ENCODE results near the gene RPL7A. TPM values are rescaled to one million over a fixed set of nuclear protein-coding genes. Genes with fewer than 3 reads are reported as not detected.

RPL7A gene
- total RNA-seq = 2,204 and 2,714 TPM in 2 replicates

DNA sequence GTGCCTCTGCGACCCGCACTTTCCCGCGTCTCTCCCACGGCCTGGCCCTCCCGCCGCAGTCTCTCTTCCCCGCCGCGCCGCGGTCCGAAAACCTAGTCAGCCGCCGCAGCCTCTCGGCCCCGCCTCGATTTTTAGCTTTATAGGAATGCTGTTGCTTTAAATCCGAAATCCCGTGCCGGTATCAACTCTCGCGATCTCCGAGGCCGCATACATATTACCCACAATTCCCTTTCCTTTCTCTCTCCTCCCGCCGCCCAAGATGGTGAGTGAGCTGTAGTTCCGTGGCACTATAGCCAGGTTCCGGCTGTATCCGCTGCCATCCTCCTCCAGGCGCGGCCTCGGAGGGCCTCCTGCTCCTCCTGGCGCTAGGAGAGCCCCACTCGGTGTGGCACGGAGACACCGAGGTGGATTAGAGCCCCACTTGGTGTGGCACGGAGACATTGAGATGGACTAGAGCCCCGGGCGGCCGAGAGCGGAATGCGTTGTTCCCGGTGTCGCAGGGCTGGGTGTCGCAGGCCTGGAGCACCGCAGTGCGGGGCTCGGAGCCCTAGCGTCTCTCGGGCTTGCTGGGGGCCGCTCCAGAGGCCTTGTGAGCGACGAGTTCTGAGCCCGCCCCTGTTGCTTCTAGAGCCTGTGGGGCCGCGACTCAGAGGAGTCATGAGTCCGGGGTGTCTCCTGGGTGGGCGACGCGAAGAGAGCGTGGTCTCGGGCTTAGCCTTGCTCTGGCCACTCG lies at the start of gene RPL7A, which contains the start of gene MED22:
Gene RPL7A, plus strand, starts transcription at position 234 of the 733 bp plus-strand sequence. Its CDS starts 26 bp downstream, at position 260.
Gene MED22, minus strand, starts transcription at position 147 of the 733 bp plus-strand sequence. CDS start 1,469 bp downstream, outside the sequence.

DNA sequence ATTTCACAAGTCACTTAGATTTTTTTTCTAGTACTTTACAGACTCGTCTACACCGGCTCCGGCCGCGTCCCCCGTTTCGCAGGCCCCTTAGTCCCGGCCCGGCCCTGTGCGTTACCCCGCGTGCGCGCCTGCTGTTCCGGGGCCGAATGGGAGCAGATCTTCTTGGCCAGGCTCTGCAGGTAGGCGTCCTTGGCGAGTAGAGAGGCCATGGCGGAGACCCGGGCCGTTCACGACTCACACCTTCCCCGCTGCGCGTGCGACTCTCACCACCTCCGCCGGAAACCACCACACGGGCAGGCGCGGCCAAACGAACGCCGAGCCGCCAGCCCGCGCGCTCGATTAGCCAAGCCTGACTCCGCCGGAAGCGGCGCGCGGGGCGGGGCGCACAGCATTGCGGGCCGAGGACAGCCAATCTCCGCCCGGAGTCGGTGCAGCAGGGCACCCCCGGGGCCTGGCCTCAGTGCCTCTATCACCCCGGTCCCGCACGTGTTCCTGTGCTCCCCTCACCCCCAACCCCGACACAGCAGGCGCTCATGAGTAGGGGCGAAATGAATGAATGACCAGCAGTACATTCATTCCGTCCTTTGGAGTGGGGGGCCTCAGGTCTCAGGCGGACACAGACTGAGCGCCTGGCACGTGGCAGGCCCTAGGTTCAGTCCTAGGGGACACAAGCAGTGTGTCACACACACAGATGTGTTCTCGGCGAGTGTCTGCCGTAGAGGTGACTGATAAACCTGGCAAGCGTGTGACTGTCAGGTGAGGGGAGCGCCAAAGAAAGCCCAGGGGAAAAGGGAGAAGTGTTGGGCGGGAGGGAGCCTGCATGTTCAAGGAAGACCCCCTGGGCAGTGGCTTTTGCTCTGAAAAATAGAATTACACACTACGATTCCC lies 11.8 kb upstream of the RPL7A start, which contains the start of gene SURF6:
Gene SURF6, minus strand, starts transcription at position 265 of the 888 bp plus-strand sequence. Its CDS starts 56 bp downstream, at position 209.

DNA sequence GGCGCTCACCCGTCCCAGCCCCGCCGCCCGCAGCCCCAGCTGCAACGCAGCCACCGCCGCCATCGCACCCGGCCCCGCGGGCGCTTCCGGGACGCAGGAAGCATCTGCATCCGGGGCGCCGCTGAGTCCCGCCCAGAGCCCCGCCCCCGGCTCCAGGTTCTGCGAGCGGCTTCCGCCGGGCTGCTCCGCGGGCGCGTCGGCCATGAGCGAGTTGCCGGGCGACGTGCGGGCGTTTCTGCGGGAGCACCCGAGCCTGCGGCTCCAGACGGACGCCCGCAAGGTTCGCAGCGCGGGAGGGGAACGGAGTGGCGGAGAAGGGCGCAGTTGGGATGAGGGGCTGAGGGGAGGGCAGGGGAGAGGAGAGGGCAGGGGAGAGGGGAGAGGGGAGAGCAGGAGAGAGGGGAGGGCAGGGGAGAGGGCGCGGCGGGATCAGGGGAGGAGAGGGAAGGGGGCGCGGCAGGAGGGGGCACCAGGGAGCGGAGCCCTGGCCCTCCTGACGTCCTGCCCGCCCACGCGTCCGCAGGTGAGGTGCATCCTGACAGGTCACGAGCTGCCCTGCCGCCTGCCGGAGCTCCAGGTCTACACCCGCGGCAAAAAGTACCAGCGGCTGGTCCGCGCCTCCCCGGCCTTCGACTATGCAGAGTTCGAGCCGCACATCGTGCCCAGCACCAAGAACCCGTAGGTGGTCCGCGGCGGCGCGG lies 8.5 kb downstream of the RPL7A start, which contains the start of the genes SURF1 and SURF2:
Gene SURF1, minus strand, starts transcription at position 97 of the 701 bp plus-strand sequence. Its CDS starts 34 bp downstream, at position 63.
Gene SURF2, plus strand, starts transcription at position 160 of the 701 bp plus-strand sequence. Its CDS starts 43 bp downstream, at position 203.

DNA sequence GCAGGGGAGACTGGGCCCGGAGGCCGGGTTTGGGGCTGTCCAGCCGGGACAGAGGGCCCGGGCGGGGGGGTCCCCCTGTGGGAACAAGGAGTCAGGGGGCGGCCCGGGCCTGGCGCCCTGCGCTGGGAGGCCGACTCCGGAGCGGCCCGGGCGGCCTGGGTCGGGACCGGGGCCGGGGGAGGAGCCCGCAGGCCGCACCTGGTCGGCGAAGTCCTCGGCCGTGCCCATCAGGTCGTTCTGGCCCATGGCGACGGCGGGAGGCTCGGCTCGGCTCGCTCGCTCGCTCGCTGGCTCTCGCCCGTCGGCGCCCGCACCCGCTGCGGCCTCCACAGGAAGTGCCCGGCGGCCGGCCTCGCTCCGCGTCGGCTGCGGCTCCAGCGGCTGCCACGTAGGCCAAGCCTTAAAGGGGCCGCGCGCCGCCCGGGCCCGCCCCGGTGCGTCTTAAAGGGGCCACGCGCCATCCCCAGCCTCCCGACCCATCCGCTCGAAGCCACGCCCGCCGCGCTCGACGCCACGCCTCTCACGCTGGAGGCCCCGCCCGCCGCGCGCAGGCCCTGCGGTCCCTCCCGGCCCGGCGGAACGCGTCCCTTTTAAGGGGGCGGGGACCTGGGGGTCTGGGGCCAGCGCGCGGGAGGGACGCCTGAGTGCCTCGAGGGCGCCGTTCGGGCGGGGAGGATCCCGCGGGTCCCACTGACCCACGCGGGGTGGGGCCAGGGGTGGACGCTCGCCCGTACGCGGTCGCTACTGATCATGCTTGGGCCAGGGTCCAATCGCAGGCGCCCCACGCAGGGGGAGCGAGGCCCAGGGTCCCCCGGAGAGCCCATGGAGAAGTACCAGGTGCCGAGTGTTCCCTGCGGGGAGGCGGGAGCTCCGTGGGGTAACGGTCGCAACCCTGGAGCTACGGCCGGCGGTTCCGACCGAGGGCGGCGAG lies 28.0 kb downstream of the RPL7A start, which contains the start of the genes STKLD1 and SURF4:
Gene STKLD1, plus strand, starts transcription at position 643 of the 931 bp plus-strand sequence. Its CDS starts 108 bp downstream, at position 751.
Gene SURF4, minus strand, starts transcription at position 337 of the 931 bp plus-strand sequence. Its CDS starts 91 bp downstream, at position 246.

Other genes with a start within 250 kb of the RPL7A start
- gene RALGDS, start 227.0 kb upstream of the RPL7A start, total RNA-seq = 16.9 and 32.4 TPM in 2 replicates
- gene GBGT1, start 184.3 kb upstream of the RPL7A start, total RNA-seq = 3.1 and 5.6 TPM in 2 replicates
- gene OBP2B, start 139.0 kb upstream of the RPL7A start, total RNA-seq = not detected in 2 replicates
- not detected in 2 replicates for gene ABO, start 73.0 kb upstream of the RPL7A start, total RNA-seq
- gene SURF6, start 12.0 kb upstream of the RPL7A start, total RNA-seq = 9.6 and 10.9 TPM in 2 replicates
- gene MED22, start 87 bp upstream of the RPL7A start, total RNA-seq = 17.9 and 21.5 TPM in 2 replicates
- gene SURF1, start 8.3 kb downstream of the RPL7A start, total RNA-seq = 29.6 and 30.8 TPM in 2 replicates
- 13.5 and 22.2 TPM in 2 replicates for gene SURF2, start 8.3 kb downstream of the RPL7A start, total RNA-seq
- gene SURF4, start 27.8 kb downstream of the RPL7A start, total RNA-seq = 459 and 569 TPM in 2 replicates
- 1.2 TPM in 2 replicates for gene STKLD1, start 28.1 kb downstream of the RPL7A start, total RNA-seq
- gene REXO4, start 69.8 kb downstream of the RPL7A start, total RNA-seq = 11.9 and 21.7 TPM in 2 replicates
- 2.2 and 6.0 TPM in 2 replicates for gene ADAMTS13, start 74.1 kb downstream of the RPL7A start, total RNA-seq
- gene CACFD1, start 111.8 kb downstream of the RPL7A start, total RNA-seq = 8.7 and 13.4 TPM in 2 replicates
- gene SLC2A6, start 130.9 kb downstream of the RPL7A start, total RNA-seq = 13.2 and 14.1 TPM in 2 replicates
- not detected in 2 replicates for gene MYMK, start 176.7 kb downstream of the RPL7A start, total RNA-seq
- gene ADAMTSL2, start 186.5 kb downstream of the RPL7A start, total RNA-seq = under 0.01 and 0.15 TPM in 2 replicates